Activated CD4-positive, alpha-beta T cell treated with anti-CD3 and anti-CD28 coated beads, Interleukin-2, Interleukin-4, amounts not matched to agents 100 ng/mL and 50 ng/mL, durations not matched to agents 16 hours and 8 hours (primary cell): ENCODE data around the gene COMMD2.

Source experiments
- DNase-seq: peaks from one replicate; pipeline ENCODE4 v3.0.0-alpha.2; 2020; ENCODE audit warnings: low spot score

COMMD2 gene

DNA sequence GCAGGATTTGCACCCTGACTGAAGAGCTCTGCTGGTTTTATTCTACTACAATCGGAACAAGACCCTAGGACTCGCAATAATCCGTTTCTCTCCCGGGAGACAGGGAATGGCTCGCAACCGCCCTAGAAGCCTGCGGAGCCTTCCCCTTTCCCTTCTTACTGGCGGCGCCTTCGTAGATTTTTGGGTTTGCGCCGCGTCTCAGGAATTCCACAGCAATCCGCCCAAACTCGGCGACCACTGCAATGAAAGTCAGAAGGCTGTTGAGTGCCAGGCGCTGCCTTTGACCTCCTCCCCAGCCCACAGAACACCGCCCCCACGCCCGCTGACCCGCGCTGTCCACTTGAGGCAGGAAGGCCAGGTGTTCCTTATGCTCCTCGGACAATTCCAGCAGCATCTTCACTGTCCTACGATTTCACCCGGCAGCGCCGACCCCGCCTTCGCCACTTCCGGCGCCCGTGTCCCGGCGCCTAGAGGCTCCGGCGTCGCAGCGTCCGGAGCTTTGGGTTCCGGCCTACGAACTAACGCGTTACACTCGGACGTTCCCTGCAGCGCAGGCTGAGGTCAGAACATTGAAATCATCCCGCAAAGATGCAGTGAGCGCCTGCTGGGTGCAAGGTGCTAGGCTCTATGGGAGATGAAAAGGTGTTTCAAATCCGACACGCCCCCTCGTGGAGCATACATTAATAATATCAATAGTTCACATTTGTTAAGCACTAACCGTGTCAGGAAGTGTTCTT, at the start of gene COMMD2:
Gene COMMD2, minus strand, starts transcription at position 439 of the 737 bp plus-strand sequence. Its CDS starts 45 bp downstream, at position 394.
- DNase-seq: peak; percentile 90

DNA sequence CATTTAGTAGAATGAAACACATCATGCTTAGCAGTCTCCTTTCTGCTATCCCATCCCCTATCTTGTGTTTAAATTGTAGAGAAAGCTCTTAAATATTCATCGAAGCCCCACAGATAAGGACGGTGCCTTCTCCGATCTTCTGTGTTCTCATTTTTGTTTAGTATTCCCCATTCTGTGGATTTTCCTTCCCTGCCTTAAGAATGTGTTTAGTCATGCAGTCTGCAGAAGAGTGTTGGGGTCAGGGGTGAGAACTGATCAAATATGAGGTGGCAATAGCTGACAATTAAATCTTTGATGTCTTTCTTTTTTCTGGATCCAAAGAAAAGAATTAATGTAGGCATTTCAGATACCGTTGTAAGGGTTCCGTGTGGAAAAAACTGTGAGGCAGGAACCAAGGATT, 49.4 kb upstream of the COMMD2 start:
- DNase-seq: no peak

DNA sequence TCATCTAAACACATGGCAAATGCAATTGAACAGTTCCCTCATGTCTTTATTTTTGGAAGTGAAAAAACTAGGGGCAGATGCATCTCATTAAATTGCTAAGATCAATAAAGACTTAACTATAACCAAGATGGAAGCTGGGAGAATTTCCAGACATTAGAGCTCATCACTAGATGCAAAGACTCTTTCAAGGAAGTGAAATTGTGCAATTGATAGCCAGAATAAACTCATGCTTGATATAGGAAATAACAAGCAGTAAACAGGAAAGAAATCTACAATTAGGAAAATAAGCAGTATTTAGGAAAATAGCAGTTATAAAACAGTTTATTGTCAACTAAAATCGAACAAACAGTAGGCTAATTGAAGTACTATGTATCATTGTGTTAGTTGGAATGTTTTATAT, 48.9 kb upstream of the COMMD2 start:
- DNase-seq: no peak

DNA sequence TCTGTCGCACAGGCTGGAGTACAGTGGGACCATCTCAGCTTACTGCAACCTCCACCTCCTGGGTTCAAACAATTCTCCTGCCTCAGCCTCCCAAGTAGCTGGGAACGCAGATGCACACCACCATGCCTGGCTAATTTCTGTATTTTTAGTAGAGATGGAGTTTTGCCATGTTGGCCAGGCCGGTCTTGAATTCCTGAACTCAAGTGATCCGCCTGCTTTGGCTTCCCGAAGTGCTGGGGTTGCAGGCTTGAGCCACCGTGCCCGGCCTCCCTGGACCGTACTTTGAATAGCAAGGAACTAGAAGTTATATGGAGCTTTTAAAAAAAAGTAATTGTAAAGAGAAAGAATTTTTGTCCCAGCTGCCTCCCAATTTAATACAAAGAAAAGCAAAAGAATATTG, 48.4 kb upstream of the COMMD2 start:
- no peak for DNase-seq

DNA sequence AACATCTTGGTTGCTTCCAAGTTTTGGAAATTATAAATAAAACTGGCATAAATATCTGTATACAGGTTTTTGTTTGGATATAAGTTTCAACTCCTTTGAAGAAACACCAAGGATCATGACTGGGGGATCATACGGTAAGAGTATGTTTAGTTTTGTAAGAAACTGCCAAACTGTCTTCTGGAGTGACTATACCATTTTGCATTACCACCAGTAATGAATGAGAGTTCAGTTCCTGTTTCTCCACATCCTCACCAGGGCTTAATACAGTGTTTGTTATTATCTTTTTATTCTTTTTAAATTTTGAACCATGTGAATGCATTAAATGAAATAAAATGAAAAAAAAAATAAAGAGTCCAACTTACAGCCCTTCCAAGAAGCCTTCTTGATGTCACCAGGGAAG, 43.7 kb upstream of the COMMD2 start:
- no peak for DNase-seq

DNA sequence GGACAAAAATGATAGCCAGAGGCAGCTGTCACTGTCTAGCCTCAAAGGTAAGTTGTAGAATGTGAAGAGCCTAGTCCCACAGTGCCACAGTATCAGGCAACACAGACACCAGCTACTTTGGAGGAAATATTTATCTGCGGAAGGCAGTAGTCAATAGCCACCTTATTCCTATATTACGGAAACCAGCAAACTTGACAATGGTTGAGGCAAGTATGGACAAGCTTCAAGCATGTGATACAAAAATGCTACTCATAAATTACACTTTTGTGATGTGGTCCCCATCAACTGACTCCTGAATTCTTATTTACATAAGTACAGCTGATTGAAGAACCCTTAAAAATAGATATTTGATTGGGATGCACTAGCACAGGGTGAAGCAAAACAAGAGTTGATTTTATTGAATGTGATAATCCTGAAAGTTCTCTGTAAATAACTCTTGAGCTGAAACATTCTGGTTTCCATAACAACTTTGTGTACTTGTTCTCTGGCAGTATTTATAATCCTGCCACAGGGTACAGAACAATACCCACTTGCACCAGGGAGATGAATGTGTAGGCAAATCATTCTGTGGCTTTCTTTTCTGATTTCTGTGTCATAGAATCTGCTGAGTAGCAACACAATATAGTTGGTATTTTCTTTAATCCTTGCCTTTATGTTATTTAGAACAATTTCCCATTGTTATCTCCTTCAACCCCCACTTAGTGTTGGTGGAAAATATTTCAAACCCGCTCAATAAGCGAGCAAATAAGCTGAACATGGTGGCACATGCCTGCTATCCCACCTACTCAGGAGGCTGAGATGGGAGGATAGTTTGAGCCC, 40.4 kb upstream of the COMMD2 start, which contains the start of gene ANKUB1:
Gene ANKUB1, minus strand, starts transcription at position 103 of the 819 bp plus-strand sequence. CDS start 188 bp downstream, outside the sequence.
- DNase-seq: no peak

DNA sequence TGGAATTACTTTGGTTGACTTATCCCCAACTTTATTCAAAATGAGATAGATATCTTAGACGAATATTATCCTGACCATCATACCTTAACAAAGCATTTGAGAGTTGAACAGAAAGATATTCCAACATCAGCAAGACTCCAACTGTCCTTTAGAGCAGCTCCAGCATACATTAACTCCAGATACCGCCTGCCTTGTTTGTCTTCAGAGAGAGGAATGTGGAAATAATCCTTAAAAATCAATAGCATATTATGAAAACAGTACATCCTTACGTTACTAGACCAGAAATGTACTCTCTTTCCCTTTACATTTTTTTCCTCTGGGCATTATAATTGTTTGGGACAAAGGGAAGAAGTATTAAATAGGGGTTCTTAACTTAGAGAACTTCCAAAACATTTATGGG, 38.4 kb upstream of the COMMD2 start:
- DNase-seq: no peak

DNA sequence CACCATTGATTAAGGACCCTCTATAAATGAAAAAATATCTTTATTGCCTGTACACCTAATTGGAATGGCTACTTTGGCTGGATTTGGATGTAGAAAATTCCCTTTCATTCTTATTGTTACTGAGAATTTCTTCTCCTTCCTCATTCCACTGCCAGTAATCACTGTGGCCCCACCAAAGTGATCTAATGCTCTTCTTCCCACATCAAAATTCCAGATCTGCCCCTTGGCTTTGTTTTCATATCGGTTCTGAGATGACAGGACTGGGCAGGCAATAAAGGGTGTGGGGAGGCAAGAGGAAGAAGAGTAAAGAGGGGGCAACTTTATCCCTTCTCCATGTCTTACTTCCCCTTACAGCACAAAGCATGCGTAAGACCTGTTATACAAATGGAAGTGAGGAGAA, 38.0 kb upstream of the COMMD2 start:
- no peak for DNase-seq

DNA sequence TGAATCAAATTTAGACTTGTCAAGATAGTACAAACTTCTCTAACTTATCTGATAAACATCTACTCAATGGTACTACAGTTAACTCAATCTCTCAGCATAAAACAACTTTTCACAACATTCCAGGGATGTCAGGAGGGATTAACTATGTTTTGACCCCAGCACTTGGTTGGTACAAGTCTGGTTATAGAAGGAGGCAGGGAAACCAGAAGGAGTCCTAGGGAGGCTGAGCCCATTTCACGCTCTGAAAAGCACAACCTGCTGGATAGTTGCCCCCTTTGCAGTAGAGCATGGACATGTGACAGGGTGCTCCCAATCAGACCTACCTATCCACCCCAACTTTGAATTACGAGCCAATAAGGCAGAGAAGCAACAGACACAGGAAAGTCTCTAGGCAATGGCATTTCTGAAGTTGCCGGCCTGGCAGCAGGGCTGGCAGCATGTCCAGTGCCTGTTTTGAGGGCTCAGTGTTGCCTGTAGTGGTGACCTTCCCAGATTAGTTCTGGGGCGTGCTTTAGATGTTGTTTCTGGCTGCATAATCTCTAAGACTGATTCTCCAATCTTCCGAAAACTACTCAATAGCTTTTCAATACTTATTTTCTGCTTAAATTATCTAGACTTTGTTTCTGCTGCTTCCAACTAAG, 31.9 kb upstream of the COMMD2 start:
- no peak for DNase-seq

DNA sequence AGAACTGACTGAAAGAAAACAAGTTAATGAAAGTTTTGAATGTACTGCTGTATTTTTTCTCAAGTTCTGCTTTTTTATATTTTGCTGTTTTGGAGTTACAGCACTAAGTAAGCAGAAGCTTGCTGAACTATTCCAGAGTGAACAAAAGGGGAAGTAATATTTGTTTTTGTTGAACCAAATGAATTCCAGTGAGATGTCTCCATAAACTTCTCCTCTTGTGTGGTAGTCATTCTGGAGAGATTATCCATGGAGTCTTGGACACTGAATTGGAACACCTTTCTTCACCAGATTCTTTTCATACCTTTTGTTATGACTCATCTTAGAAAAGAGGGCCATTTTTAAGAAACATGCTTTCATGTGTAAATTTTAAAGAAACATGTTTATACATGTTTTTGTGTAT, 31.3 kb upstream of the COMMD2 start:
- DNase-seq: no peak

DNA sequence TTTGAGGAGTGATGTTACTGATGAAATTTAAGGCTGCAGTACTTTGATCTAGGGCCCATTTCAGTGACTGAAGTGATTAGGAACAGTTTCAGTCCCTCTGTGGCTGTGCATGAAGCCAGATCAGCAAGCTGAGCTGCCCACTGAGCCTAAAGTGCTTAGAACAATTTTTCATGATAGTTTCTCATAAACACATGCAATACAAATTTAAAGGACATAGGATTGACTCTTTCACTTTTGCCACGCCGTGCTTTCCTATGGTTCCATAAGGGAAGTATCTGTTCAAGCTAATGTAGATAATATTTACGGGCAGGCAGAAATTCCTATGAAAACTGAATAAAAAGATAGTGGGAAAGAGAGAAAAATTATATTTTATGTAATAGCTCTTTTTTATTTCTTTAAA, 29.5 kb upstream of the COMMD2 start:
- DNase-seq: no peak

DNA sequence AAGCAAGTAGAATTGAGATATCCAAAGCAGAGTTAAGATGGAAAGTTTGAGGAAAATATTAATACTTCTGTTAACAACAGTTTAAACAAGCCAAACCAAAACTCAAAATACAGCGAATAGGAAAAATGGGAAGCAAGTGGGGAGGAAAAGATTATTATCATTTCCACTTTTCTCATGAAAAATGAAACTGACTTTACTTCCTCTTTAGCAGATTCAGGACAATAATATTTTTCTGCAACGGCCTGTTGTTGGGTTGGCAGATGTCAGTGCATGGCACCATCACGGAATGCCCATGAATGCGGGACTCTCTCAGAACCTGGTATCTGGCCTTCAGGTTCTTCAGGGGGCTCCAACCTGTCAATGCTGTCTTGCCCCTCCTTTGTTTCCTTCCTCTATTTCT, 28.9 kb upstream of the COMMD2 start:
- no peak for DNase-seq

DNA sequence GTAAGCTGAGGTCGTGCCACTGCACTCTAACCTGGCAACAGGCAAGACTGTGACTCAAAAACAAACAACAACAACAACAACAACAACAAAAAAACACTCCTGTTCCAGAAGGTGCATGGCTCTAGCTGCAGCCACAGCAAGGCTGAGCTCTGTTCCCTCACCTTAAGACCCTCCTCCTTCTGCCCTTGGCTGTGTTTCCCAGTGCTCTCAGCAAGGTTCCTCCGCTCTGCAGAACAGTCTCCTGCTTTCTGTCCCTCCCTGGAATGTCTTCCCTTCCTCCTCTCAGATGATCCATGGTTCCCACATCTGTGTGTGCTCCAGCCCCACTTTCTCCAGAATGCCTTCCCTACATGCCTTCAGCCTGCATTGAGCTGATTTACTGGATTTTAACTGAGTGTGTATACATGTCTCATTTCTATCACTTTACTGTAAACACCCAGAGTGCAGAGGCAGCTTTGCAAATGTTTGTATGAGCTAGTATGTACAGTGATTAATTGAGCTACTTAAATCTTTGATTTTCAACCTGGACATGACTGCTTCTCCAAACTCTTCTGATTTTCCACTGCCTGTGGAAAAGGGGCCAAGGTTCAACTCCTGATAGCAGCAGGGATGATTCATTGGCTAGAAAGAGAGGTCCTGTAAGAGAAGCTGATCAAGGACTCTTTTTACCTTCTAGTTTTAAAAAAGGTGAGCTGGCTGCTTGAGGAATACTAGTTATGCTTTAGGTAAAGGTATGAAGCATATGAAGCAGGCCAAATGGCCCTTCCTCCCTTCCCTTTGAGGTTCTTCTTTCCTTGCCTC, 25.3 kb upstream of the COMMD2 start:
- no peak for DNase-seq

DNA sequence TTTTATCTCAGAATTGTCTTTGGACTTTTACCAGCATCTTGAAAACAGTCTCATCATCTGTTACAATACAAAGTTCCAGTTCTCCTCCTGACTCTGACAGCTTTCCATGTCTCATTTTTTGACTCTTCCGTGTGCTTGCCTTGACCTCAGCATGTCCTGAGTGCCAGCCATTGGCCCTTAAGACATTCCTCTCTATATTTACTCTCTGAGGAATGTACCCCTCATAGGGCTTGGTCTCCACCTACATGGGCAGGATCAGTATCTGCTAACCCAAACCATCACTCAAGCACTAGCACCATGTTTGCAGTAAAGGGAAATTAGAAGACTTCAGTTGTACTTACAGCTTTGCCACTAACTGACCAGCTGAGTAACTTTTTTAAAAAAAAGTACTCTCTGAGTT, 23.9 kb upstream of the COMMD2 start:
- no peak for DNase-seq

DNA sequence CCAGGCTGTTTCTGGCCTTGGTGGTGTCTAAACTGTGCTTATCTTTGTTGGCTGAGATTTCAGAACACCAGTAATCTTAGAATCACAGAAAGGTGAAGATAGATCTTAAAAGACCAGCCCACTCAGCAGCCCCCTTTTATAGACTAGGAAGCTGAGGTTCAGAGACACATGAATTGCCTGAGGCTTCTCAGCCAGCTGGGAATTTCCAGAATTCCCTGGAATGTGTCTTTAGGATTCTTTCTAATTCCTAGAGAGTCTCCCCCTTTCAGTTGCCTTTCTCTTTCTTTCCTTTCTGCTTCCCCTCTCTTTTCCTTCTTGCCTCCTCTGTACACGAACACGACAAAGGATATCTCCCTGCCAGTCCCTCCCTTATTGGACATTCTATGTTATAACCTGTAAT, 20.6 kb upstream of the COMMD2 start:
- no peak for DNase-seq

DNA sequence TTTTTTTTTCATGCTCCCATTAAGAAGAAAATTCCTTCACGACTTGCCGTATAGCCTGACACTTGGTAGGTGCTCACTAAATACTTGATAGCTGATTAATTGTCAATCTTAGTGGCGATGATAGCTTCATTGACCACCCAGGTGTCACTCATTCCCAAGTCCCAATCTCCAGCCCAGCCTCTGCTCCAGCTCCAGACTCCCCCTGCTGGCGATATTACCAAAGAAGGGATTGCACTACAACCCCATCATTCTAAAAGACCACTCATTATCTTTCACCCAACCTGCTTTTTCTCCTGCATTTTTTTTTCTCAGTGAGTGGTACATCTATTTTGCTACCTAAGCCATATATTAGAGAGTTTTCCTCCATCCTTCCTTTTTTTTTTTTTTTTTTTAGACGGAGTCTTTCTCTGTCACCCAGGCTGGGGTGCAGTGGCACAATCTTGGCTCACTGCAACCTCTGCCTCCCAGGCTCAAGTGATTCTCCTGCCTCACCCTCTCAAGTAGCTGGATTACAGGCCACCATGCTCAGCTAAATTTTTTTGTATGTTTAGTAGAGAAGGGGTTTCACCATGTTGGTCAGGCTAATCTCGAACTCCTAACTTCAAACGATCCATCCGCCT, 19.5 kb upstream of the COMMD2 start:
- peak; percentile 52 for DNase-seq

DNA sequence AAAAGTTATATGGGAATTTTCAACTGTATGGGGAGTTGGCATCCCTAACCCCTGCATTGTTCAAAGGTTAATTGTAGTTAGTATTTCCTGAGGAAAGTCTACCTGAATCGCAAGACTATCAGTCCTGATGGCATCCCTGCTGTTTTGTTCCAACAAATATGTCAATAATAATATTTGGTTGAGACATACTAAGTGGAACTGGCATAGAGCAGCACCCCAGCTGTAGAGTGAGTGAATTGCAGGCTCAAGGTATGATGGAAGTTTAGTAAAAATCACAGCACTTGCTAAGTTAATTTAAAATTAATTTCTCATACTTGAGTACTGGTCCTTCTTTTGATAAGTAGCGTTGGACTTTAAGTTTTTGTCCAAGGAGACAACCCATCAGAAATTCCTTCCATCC, 18.0 kb upstream of the COMMD2 start:
- no peak for DNase-seq

DNA sequence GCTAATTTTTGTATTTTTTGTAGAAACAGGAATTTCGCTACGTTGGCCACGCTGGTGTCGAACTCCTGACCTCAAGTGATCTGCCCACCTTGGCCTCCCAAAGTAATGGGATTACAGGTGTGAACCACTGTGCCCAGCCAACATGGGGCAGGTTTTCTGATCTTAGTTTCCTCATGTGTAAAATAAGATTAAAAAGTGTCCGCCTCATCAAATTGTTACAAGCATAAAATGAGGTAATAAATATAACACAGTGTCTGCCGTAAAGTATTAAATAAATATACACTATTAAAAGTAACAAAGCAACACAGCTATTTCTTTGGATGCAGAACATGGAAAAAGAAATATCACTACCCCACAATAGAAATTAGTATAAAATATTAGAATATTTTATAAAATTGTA, 16.4 kb upstream of the COMMD2 start:
- no peak for DNase-seq

DNA sequence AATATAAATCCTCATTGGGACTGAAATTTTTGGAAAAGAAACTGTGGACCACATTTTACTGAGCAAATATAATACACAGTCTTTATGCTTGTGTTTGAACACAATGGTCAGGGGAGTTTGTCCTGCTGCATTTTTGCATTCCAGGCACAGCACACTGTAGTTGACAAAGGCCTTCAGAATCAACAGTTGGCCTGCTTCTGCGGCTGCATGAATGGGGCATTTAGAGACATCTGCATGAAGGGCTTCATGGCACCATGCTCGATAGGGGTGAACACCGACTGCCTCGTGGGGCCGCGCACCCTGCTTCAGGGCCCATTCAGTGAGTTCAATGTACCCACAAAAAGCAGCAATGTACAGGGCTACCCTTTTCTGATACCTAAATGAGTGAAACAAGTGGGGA, 15.4 kb upstream of the COMMD2 start:
- DNase-seq: no peak

DNA sequence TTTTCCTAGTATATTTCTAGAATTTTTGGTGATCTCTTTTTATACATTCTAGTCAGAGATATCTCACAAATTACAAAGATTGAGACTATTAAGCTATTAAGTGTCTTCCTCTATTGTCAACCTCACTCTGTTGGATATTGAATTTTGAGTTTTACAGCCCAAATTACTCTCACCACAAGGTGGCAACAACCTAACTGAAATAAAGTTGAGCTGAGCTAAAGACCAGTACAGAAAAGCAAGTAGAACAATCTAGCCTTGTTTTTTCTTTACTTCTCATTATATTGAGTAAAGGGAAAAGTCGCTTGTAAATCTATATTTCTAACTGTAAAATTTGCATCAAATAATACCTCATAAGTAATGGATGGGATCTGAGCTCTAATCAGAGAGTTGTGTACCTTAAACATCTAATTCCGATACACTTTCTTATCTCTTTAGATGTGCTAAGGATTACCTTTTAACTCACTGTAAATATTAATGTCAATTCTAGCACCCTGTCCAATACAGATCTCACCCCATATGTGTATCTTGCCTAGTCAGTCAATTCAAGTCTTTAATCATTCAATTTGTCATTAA, 13.6 kb upstream of the COMMD2 start:
- no peak for DNase-seq

DNA sequence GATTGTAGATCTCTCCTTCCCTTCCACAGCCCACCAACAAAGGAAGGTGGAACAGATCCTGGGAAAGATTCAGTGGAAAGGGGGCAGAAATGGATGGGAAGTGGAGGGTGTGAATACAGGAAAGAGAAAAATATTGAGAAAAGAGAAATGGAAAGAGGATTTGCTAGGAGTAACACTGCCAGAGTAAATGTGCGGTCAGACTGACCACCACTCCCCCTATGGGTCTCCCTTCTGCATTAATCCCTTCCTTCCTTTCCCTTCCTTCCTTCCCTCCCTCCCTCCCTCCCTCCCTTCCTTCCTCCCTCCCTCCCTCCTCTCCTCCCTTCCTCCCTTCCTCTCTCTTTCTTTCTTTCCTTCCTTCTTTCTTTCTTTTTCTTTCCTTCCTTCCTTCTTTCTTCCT, 12.0 kb upstream of the COMMD2 start:
- no peak for DNase-seq
